Stimulated activated CD8-positive, alpha-beta memory T cell treated with anti-CD3 and anti-CD28 coated beads, Interleukin-7, amount 100 ng/mL, for 24 hours (primary cell): Measurements from ENCODE around the gene TRMT2A.
"Not testable (repeated sequence)": the region's sequence is repeated elsewhere in the genome, so short reads cannot be mapped to it uniquely, and the experiment has no call there.

Experiments
- DNase-seq: peaks from one replicate; pipeline ENCODE4 v3.0.0-alpha.2; 2020; ENCODE audit warnings: low read depth

TRMT2A gene

GRCh38 chr22:20116951-20117632 is at the start of gene TRMT2A:
TRMT2A (minus strand) TSS chr22:20117226; CDS start chr22:20116906, 320 bp downstream.
- peak; percentile 96 for DNase-seq

- no peak for DNase-seq
These were observed 49.7 kb upstream of the TRMT2A start for GRCh38 chr22:20166703-20167102.

- DNase-seq: no peak
These were observed 48.9 kb upstream of the TRMT2A start for GRCh38 chr22:20165913-20166312.

GRCh38 chr22:20165421-20165820 is 48.4 kb upstream of the TRMT2A start:
- DNase-seq: no peak

GRCh38 chr22:20164863-20165262 is 47.8 kb upstream of the TRMT2A start:
- DNase-seq: no peak

- DNase-seq: no peak
These were observed 43.0 kb upstream of the TRMT2A start for GRCh38 chr22:20160041-20160440.

GRCh38 chr22:20159531-20159930 is 42.5 kb upstream of the TRMT2A start:
- DNase-seq: not testable (repeated sequence)

- no peak for DNase-seq
These were observed 42.0 kb upstream of the TRMT2A start for GRCh38 chr22:20159076-20159475.

- DNase-seq: no peak
These were observed 41.5 kb upstream of the TRMT2A start for GRCh38 chr22:20158391-20159036.

- no peak for DNase-seq
These were observed 40.6 kb upstream of the TRMT2A start for GRCh38 chr22:20157430-20158183.

GRCh38 chr22:20156611-20157429 is 39.8 kb upstream of the TRMT2A start:
- DNase-seq: peak; percentile 89

GRCh38 chr22:20156042-20156389 is 39.0 kb upstream of the TRMT2A start:
- DNase-seq: no peak

- DNase-seq: no peak
These were observed 38.5 kb upstream of the TRMT2A start for GRCh38 chr22:20155330-20156041.

- no peak for DNase-seq
These were observed 37.7 kb upstream of the TRMT2A start for GRCh38 chr22:20154602-20155187.

GRCh38 chr22:20153945-20154344 is 36.9 kb upstream of the TRMT2A start:
- no peak for DNase-seq

- no peak for DNase-seq
These were observed 35.5 kb upstream of the TRMT2A start for GRCh38 chr22:20152464-20152890.

GRCh38 chr22:20151276-20151588 is 34.2 kb upstream of the TRMT2A start:
- DNase-seq: no peak

GRCh38 chr22:20150381-20151275 is 33.6 kb upstream of the TRMT2A start, which contains the start of gene CCDC188:
CCDC188 (minus strand) TSS chr22:20151055; CDS start chr22:20150986, 69 bp downstream.
- no peak for DNase-seq

GRCh38 chr22:20149257-20150250 is 32.5 kb upstream of the TRMT2A start:
- DNase-seq: no peak
